HG02588 (cell line): ENCODE results near the gene CYP3A4.
"Not testable (repeated sequence)": the region's sequence is repeated elsewhere in the genome, so short reads cannot be mapped to it uniquely, and the experiment has no call there.

Experiments used
- ATAC-seq: cut with Tn5 transposase; IDR thresholded peaks from one replicate; pipeline ENCODE4 v1.9.1; 2021; ENCODE audit warnings: mild to moderate bottlenecking, moderate library complexity; ENCODE audit not compliant: unreplicated experiment

CYP3A4 gene

DNA sequence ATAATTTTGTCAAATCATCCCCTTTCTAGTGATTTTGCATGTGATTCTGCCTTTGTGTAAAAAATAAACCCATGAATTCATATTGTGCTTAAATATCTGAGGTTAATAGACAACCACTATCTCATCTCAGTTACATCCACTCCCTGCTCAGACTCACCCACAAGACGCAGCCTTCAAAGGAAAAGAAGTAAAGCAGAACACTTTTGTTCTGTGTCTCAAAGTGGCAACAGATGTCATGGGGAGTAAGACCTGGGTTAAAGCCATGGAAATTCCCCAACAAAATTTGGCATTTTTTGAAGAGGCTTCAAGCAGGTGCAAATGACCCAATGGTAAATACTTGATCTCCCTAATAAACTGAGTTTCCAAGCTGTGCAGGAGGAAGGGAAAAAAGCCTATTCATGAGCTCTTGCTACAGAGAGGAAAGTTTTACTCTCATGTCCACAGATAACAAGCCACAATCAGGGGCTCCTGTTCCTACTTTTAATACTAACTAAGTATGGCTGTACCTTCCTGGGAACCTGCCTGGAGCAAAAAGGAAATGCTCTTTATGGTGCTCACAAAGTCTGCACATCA lies 53.7 kb downstream of the CYP3A4 start:
- no peak for ATAC-seq

DNA sequence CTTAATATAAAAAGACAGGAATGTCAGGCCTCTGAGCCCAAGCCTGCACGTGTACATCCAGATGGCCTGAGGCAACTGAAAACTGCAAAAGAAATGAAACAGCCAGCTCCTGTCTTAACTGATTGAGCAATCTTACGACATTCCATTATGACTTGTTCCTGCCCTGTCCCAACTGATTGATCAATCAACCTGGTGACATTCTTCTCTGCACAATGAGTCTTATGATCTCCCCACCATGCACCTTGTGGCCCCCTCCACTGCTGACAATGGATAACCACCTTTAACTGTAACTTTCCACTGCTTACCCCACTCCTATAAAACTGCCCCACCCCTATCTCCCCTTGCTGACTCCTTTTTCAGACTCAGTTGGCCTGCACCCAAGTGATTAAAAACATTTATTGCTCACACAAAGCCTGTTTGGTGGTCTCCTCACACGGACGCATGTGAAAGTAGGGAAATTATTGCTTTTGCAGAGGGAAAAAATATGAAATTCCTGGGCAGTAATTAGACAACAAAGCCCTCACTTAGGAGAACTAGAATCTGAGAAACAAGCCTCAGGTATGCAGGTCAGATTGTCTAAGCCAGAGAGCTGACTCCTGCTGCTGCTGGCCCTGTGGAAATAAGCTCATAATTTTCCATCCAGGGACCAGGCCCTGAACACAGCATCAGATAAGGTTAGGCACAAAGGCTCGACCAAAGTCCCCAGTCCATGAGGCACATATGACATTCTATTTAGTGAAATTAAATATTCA lies 54.3 kb downstream of the CYP3A4 start:
- no peak for ATAC-seq

DNA sequence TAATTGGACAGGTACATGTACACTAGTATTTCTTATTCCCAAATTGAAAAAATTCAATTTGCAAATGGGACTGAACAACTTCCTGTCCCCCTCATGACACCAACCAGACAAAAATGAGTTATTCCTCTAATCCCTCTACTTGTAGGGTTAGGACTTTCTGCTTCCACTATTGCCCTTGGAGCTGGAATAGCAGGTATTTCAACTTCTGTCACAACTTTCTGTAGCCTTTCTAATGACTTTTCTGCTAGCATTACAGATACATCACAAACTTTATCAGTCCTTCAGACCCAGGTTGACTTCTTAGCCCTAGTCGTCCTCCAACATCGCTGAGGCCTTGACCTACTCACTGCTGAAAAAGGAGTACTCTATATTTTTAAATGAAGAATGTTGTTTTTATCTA lies 55.4 kb downstream of the CYP3A4 start:
- no peak for ATAC-seq

DNA sequence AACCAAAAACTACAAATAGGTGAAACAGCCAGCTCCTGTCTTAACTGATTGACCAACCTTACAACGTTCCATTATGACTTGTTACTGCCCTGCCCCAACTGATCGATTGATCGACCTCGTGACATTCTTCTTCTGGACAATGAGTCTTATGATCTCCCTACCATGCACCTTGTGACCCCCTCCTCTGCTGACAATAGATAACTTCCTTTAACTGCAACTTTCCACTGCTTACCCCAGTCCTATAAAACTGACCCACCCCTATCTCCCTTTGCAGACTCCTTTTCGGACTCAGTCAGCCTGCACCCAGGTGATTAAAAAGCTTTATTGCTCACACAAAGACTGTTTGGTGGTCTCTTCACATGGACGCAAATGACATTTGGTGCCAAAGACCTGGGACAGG lies 60.8 kb downstream of the CYP3A4 start:
- not testable (repeated sequence) for ATAC-seq

DNA sequence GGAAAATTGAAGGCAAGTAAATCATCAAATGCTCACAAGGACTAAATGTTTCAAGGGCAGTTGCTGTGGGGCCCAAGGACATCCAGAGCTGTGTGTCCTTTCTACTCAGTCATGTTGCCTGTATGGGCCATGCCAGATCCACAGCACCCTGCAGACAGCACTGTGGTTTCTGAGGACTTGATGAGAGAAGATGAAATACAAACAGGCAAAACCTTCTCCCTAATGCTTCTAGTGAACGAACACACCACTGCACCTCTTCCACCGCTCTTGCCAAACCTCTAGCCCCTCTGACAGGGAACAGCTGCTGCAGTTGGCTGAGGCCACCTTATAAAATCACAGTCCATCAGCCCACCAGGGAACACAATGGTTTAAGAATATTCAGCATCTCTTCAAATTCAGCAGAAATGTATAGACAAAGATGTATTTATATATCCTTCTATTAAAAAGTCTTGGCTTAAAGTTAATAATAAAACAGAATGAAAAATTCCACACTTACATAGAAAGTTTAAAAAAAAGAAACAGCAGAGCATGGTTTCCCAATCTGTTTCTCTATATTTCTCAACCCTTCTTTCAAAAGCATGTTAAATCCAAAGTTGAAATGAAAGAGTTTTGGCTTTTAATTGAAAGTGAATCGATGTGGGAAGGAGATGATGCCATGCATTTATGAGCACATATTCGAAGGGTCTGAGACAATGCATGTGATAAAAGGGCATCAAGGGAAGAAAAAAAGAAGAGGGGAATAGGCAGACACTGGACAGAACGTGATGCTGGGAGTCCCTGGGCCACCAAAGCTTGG lies 63.0 kb downstream of the CYP3A4 start:
- ATAC-seq = no peak

DNA sequence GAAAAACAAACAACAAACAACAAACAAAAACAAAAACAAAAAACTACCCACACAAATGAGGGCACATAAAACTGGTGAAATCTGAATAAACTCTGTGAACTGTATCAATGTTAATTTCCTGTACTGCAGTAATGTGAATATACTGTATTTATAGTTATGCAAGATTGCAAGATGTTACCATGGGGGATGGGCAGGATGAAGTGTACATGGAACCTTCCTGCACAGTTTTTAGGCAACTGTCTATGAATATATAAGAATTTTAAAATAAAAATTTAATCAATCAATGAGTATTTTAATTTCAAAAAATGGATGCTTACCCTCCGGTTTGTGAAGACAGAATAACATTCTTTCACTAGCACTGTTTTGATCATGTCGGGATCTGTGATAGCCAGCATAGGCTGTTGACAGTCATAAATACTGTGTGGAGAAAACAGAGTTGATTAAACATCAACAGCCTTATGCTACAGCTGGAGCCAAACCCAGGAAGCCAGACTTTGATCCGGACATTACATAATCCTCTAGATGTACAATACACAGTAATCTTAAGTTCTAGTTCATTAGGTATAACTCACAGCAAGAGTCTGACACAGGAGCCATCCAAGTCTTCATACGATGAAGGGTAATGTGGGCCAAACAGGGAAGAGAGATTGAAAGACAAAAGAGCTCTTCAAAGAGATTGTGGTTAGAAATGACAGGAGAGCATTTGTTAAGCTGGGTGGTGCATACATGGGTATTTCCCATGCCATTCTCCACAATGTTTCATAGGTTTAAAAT lies 63.8 kb downstream of the CYP3A4 start:
- no peak for ATAC-seq

DNA sequence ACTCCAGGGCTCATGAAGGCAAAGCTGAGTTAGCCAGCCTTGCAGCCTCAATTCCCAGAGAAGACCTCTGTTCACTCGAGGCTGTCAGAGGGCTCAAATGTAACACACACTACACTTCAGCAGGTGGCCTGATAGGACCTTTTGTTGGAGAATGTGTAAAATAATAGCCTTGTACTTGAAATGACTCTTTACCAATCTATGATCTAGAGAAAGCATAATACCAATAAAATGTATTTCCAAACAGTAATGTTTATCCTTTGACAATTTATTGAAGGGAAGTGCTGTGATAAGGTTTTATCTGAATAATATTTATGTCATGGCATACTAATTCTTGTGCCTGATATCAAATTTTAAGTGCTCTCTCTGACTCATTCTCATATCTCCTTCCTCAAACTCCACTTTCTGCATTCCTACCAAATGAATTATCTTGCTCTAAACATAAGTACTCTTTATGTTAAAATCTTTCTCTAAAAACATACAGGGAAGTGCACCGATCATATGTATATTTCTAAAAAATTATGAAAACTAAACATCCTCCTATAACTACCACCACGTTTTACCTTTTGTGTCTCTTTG lies 69.9 kb downstream of the CYP3A4 start:
- no peak for ATAC-seq

DNA sequence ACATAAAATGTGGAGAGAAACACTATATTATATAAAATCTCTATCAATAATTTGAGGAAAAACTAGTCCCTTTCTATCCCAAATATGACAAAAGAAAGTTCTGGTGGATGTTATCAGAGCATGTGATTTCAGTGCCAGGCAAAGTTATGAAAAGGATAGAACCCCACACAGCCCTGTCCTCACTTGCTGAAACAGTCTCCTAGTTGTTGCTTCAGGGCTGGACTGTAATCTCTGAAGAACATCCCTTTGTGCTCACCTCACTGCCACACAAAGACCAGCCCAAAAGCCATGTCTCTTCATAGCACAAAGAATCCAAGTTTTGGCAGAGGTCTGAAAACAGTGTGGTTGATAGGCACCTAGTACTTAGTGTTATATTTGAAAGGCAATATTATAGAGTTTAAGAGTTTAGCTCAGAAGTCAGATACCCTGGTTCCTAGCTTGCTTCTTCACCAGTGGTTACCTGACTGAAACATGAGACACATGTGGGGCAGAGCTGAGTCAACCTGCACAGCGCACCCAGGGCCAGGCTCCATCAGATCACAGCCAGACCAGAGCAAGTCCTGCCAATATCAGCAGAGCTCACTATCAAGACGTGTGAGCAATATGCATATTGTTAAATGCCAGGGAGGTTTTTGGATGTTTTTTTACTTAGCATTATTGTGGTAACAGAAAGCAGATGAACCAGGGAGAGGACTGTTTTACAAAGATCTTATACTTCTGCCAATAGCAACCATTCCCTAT lies 74.0 kb downstream of the CYP3A4 start:
- ATAC-seq = no peak

DNA sequence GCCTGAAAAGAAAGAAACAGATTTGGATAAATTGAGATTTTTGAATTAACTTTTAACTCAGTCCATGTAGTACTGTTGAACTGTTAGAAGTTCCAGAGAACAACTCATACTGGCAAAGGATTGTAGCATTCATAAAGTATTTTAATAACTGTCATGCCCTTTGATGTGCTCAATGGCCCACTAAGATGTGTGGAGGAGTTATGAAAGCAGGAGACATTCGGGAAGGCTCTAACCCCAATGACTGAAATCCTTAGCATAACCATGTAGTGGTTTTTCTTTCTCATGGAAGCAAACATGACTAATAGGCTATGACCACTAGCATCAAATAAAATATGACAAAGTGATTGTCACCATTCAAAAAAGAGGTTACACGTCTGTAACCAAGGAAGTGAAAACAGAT lies 74.7 kb downstream of the CYP3A4 start:
- ATAC-seq = no peak

DNA sequence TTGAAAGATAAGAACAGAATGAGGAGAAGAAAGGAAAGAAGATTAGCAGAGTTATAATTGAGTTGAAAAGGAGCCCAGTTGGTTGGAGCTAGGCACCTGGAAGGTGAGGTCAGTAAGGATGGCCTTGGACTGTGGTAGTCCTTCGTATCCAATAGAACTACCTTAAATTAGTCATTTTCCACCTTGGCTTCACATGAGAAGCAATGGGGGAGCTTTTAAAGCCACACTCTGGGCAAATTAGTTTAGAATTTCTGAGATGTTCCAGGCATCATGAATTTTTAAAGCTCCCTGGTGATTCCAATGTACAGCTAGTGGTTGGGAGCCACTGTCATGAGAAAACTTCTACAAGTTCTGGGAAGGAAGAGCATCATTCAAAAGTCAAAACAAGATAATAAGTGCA lies 76.9 kb downstream of the CYP3A4 start:
- ATAC-seq = no peak
